HG03571 (cell line): ENCODE results near the gene PLK2.

ENCODE experiments used
- ATAC-seq: cut with Tn5 transposase; IDR thresholded peaks from one replicate; pipeline ENCODE4 v1.9.1; 2021; ENCODE audit not compliant: unreplicated experiment

The PLK2 gene

DNA sequence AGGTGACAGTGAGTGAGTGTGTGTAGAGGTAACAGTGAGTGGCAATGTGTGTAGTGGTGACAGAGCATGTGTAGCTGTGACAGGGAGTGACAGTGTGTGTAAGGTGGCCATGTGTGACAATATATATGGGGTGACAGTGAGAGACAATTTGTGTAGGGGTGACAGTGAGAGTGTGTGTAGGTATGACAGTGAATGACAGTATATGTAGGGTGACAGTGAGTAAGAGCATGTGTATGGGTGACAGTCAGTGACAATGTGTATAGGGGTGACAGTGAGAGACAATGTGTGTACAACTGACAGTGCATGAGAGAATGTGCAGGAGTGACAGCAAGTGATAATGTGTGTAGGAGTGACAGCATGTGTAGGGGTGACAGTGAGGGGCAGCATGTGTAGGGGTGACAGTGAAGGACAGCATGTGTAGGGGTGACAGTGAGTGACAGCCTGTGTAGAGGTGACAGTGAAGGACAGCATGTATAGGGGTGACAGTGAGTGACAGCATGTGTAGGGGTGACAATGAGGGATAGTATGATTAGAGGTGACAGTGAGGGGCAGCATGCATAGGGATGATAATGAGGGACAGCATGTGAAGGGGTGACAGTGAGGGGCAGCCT is 21.3 kb upstream of the PLK2 start:
- ATAC-seq, result no peak

DNA sequence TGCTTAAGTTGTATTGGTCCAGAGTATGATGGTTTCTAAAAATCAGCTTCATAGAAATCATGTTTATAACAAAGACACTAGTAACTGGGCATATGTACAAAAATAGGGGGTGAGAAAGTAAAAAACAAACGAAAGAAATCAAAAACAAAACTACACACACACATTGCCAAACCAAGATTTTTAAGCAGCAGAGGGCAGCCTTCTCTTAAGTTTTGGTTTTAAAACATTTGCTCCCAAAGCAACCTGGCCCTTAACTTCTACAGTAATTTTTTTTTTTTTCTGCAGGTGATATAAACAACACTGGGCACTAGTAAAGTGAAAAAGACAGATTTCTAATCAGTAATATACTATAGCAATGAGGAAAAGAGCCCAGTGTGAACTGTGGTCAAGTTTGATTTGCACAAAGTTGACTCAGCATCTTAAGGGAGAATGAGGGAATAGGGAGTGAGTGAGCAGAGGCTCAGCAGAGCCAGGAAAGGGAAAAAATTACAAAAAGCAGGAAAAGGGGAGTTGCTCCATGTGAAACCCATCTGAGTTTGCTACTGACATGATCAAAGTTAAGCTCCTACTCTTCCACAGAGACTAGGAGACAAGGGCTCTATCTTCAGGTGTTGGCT is 18.0 kb upstream of the PLK2 start:
- no peak for ATAC-seq

DNA sequence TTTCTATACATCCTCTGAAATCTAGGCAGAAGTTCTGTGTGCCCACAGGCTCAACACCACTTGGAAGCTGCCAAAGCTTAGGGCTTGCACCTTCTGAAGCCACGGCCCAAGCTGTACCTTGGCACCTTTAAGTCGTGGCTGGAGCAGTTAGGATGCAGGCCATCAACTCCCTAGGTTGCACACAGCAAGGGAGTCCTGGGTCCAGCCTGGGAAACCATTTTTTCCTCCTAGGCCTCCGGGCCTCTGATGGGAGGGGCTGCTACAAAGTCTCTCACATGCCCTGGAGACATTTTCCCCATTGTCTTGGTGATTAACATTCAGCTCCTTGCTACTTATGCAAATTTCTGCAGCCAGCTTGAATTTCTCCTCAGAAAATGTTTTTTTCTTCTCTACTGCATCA is 15.5 kb upstream of the PLK2 start:
- ATAC-seq, result no peak

DNA sequence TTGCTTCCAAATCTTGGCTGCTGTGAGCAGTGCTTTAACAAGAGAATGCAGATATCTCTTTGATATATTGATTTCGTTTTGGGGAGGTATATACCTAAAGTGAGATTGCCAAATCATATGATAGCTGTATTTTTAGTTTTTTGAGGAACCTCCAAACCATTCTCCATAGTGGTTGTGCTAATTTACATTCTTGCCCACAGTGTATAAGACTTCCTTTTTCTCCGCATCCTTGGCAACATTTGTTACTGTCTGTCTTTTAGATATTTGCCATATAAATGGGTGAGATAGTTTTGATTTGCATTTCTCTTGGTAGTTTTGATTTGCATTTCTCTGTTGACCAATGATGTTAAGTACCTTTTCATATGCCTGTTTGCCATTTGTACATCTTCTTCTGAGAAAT is 10.0 kb upstream of the PLK2 start:
- ATAC-seq, result no peak

DNA sequence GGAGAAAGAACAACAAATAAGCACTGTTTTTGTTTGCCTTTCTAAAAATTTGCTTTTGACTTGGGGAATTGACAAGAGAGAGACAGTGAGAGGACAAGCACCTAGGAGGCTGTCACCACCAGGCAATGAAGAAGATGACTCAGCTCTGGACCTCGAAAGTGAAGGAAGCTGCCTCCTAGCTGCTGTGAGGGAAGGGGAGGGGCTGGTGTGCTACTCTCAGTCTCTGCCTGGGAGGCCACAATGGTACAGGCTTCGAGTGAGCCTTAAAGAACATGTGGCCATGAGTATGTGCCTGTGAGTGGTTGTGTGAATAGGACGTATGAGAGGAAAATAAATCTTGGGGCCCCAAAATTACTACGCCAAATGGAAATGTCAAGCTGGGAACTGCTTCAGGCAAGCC is 7.1 kb upstream of the PLK2 start:
- ATAC-seq, result peak; percentile 92

DNA sequence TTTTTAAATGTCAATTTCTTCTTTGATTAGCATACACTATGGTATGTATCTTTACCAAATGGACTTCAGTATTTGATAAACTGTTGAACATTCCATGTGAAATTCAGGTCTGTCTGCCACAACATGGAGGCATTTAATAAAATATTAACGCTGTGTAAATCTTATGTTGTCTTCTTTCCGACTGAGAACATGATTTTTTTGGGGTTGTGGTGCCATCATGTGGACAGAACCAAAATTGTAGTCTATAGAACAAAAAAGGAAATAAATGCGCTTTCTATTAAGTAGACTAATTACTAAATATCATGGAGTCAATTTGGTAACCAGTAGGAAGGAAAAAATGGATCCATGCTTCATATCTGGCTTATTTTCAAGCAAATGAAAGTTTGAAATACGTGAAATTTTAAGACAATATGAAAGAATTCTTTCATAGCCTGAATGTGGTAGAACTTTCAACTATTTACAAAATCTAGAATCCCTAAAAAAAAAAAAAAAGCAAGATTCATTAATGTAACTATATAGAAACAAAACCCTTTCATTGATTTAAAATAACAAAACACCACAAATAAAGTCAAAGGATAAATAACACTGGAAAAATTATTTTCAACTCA is 2.8 kb upstream of the PLK2 start:
- ATAC-seq, result no peak

DNA sequence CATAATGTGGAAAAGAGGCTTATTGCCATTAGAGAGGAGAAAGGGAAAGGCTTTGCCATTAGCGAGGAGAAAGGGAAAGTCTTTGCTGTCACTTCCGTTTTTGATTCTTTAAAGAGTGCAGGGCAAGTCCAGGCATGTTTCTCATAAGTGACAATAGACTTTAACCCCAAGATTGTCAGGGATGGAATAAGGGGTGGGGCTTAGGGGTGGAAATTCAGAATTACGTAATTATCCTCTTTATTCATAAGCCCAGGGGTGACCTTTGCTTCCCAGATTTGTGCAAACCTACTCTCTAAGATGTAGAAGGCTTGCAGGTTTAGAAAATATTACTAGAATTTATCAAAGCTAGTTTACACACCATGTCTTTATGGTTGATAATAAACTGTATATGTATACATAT is 2.3 kb upstream of the PLK2 start:
- no peak for ATAC-seq

DNA sequence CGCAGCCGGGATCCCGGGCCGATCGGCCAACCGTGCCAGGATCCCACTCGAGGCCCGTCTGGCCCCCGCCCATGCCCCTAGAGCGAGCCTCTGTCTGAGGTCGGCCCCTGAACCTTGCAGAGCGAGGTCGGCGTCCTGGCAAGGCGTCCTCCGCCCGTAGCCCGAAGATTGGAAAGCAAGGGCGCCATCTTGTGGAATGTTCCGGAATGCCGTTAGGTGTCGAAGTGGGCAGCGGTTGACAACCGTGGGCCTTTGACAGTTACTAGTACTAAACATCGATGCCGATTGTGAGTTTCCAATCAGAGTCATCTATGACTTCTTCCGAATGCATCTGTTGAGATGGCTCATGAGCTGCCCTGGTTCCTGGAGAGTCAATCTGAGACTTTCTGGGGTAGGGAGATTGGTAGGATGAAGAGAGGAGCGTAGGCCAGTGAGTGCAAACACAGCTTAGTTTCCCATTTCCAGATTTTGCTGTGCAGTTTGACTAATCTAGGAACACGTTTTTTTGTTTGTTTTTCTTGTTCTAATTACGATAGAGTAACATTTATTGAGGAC is 923 bp upstream of the PLK2 start:
- ATAC-seq, result peak; percentile 79

DNA sequence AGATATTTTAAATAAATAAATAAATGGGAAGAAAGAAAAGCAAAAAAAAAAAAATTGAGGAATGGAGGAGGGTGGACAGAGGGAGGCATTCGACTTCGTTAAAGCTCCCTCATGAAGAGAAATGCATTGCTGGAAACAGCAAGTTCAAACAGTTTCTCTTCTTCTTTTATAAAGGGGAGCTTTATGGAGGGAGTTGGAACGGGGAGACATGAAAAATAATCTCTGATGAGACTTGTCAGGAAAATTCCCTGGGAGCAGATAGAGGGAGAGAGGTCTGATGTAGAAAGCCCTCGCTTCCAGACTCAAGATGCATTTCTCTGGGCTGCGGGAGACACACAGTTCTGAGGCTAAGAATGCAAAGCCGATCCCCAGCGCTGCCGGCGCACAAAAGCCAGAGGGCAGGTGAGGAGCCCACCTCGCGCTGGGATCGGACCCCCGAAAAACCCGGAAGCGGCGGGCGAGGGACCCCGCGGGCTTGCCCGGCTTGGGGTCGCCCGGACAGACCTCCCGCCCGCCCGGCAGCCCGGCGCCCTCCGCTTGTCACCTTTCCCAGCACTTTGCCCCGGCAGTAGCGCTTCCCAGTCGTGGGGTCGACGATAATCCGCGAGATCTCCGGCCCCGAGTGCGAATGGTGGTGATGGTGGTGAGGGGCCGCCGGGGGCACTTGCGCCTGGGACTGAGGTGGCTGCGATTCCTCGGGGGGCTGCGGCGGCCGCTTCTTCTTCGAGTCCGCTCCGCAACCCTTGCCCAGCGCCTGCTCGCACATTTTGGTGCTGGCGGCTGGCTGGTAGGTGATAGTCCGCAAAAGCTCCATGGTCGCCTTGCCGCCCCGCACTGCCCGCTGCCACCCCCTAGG is 512 bp downstream of the PLK2 start:
- ATAC-seq, result no peak

DNA sequence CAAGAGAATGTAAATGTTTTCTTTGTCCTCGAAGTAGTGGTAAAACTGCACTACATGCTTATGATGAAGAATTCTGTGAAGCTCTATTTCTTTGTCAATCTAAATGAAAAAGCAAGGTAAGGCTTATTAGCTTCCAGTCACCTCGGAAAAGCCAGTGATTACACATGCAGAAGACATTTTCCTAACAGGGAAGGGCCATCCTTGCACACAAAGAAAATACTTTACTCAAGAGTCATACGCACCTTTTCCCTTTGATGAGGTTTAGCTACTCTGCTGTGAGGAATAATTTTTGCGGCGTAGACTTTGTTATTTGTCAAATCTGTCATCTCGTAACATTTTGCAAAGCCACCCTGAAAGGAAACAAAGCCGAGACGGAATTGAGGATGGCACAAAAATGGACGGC is 1.1 kb downstream of the PLK2 start:
- ATAC-seq, result no peak

DNA sequence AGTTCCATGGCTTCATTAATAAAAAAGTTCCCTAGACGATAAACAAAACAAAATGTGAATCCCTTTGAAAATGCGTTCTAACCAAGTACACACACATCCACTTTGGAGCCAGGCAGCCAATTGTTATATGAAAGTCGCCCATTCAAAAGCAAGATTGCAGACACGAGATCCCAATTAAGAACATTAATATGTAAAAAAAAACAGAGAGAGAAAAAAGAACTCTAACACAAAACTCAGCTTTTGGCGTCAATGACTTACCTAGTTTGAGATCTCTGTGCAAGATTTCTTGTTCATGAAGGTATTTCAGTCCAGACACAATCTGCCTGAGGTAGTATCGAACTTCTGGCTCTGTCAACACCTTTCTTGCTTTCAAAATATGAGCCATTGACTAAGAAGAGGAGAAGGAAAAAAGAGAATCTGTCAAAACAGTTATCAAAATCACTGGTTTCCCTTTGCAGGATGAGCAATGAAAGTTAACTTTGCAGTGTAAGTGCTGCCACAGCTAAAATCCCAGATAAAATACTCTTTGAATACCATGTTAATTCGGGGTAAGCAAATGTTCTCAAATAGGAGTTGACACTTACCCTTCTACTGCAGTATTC is 1.6 kb downstream of the PLK2 start:
- no peak for ATAC-seq

DNA sequence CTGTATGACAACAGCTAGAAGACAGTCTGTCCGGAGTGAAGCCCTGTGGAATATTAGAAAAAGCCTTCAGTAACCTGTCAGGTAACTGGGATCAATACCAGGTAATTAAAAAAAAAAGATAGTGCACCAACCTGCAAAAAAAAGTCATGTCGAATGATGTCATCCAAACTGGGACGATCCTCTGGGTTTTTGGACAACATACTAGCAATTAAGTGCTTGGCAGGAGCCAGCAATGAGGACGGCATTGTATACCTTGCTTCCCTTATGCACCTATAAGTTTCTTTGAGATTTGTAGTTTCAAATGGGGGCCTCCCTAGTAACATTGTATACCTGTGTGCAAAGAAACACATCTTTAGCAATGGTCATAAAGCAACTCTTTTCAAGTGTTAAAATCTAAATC is 2.8 kb downstream of the PLK2 start:
- ATAC-seq, result no peak

DNA sequence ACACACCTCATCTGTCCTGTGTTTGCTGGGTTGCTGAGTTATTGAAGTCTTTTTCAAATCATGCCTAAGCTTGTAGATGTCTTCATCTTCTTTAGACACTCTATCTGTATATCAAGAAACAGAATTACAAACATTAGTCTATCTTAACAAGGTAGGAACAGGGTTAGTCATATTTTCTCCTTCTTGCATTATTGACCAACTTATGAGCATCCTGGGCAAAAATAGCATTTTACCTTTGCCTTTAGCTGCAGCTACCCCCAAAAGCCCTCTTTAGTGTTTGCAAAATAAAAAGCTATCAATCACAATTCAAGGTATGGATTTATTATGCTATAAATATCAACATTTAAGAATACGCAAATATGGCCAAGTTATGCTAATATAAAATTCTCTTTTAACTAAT is 3.4 kb downstream of the PLK2 start:
- no peak for ATAC-seq

DNA sequence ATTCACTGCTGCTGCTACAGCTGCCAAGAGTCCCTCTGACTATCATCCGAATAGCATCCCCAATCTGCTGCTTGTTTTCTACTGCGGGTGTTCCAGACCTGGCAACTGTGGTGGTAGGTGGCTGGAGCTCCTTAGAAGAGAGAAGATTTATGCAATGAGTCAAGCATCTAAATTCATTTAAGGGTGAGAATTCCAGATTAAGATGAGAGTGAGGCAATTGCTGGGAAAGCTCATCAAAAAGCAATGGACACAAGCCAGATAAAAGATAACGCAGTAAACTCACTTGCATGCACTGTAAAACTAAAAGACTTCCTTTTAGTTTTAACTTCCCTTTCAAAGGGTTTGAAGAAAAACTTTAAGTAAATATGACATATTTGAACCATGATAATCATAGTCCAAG is 3.9 kb downstream of the PLK2 start:
- ATAC-seq, result no peak

DNA sequence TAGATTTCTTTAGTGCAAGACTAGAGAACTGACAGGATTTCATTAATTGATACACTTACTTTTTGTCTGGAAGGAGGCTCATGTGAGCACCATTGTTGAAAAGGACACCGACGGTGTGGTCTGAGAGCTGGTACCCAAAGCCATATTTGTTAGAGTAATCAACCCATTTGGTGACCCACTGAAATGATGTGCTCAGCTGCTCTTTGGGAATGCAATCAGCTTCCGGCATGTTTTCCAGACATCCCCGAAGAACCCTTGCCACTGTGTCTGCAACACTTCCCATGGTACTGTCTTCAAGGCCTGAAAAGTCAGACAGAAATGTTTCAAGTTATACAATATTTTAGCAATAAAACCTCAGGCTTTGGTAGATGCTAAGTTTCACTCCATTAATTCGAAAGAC is 4.4 kb downstream of the PLK2 start:
- no peak for ATAC-seq

DNA sequence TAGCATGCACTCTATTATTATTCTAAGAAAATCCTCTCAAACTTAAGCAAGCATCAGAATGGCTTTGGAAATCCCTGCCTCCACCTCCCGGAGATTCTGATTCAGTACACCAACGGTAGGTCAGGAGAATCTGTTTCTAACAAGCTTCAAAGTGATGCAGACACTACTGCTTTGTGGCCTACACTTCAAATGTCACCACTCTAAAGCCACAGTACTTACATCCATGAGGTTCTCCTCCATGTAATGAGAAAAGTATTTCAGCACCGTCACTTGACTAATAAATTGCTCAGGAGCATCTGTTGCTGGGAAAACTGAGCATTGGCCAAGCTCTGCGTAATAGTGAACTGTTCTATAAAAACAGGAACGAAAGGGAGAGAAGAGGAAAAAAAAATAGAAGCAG is 4.8 kb downstream of the PLK2 start:
- ATAC-seq, result no peak

DNA sequence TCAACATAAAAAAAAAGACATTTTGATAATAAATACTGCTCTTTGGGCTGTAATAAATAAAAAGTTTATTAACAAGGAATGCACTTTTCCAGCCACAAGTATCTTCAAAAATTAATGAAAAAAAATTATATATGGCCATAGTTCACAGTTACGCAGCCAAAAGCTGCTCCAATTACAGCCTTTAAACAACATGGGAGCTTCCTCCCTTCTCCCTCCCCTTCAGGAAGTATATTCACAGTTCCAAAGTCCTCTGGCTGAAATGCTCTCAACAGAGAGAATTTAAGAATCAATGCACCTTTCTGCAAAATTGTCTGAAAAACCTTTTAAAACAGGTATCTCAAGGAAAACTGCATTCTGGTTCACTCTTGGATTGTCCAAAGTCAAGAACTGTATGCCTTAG is 5.9 kb downstream of the PLK2 start:
- ATAC-seq, result no peak

DNA sequence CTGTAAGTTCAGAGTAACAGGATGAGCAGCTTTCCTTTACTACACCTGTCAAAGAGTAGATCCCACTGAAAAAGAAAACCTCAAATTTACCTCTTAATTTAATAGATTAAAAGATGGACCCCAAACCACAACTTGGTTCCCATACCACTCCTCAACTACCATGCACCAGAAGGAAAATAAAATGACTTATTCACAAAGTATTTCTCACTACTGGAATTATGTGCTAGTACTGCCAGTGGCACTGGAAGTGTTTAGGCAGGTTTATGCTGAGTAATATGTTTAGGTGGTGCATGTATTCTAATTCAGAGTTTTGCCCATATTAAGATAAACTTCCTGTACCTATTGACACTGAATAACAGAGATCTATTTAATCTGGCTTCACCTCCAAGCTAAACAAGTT is 6.6 kb downstream of the PLK2 start:
- ATAC-seq, result no peak

DNA sequence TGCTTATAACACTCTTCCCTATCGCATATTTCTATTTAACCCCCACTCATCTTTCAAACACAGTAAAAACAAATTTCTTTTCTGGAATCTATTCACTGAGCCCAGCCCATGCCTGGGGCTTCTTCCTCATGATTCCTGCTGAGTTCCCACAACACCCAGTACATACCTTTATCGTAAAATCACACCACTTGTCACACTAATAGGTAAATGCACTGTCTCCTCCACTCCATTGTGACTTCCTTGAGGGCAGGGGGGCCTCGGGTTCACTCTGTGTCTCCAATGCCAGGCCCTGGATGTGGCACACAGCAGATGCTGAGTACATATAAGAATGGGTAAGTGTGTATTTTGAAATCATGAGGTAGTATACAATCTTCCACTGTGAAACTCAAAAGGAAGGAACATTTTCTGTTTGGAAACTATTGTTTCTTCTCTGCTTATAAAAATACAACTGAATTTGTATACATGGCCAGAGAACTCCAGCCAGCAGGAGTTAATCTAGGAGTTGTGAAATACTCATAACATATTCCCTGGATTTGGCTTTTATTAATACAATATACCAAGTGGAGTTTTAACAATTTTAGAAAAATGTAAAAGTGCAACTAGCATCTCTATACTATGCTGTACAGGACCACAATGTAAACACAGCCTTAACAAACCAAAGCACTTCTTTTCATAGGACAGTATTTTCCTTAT is 7.2 kb downstream of the PLK2 start:
- ATAC-seq, result no peak

DNA sequence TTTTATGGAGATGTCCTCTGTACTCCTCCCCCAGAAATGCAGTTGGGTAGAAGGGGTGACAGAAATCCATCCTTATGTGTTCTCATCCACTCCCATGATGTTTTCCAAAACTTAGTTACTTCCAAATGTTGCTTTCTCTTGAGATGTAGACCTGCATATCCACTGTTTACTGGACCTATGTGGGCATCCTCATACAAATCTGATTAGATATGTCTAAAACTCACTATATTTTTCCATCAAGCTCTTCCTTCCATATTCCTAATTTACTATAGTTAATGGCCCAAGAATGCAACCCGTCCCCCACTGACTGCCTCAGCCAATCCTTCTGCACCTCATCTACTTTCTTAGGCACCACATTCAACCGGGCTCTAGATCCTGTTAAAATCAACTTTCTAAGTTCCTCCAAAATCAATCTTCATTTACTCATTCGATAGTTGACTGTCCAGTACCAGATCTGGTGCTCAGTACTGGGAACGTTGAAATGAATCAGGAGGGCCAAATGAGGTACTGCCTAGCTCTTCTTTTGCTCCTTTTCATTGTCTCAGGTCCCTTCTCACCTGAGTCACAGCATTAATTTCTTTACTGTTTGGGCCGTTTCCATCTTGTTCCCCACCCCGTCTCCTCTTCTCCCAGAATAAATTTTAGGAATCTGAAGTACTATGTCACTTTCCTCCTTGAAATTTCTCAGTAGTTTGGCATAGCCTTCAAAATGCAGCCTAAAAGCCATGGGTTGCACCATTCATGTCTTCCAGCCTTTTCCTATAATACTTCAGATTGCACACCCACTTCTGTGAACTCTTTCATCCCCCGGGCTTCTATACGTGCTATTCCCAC is 7.9 kb downstream of the PLK2 start:
- no peak for ATAC-seq
